Thymus (tissue), 11 donors: Measurements from ENCODE around the gene MLPH. TPM values are rescaled to one million over a fixed set of nuclear protein-coding genes. Genes with fewer than 3 reads are reported as not detected.

Experiments used
- DNase-seq, 9 donors: peaks; one replicate each; pipeline ENCODE4 v3.0.0-alpha.2; 2013; ENCODE audit warnings: low spot score in 9 of 9, low read depth in 6 of 9, missing footprints in 1 of 9
- H3K27ac ChIP-seq, 2 donors: one replicate each; pipeline ENCODE4 v1.5.1; 2013; ENCODE audit warnings: control low read depth in 1 of 2, low read depth in 1 of 2, low read length in 1 of 2, mild to moderate bottlenecking in 1 of 2, moderate library complexity in 1 of 2
- H3K27me3 ChIP-seq, 2 donors: one replicate each; pipeline ENCODE4 v1.5.1; 2013; ENCODE audit warnings: low read length in 1 of 2; ENCODE audit not compliant: control insufficient read depth in 2 of 2, insufficient read depth in 1 of 2
- H3K36me3 ChIP-seq, 2 donors: one replicate each; pipeline ENCODE4 v1.5.1; 2013; ENCODE audit warnings: low read length in 1 of 2, mild to moderate bottlenecking in 1 of 2, moderate library complexity in 1 of 2; ENCODE audit not compliant: control insufficient read depth in 2 of 2, insufficient read depth in 2 of 2
- H3K4me1 ChIP-seq, 2 donors: one replicate each; pipeline ENCODE4 v1.5.1; 2013; ENCODE audit warnings: low read length in 2 of 2; ENCODE audit not compliant: control insufficient read depth in 2 of 2, insufficient read depth in 2 of 2
- H3K4me3 ChIP-seq, 2 donors: one replicate each; pipeline ENCODE4 v1.5.1; 2013; ENCODE audit warnings: low read length in 2 of 2, control low read depth in 1 of 2, mild to moderate bottlenecking in 1 of 2
- H3K9me3 ChIP-seq, 2 donors: one replicate each; pipeline ENCODE4 v1.5.1; 2013; ENCODE audit warnings: low read length in 1 of 2, mild to moderate bottlenecking in 1 of 2; ENCODE audit not compliant: control insufficient read depth in 2 of 2, insufficient read depth in 1 of 2
- WGBS: extraction: QIAGEN DNeasy Blood & Tissue Kit; methylation state at CpG from one replicate; pipeline ENCODE4 v1.1.7; 2013; 5-methylcytosine and 5-hydroxymethylcytosine counted together
- polyA plus RNA-seq: library from polyadenylated mRNA; stranded (reverse); fragments of 200-250 nt; gene quantifications from one replicate; pipeline ENCODE4 v1.2.3, GENCODE V29; 2013
- total RNA-seq: library from RNA; stranded (reverse); fragments of 120-200 nt; gene quantifications from one replicate; pipeline ENCODE4 v1.2.4, GENCODE V29; 2013
- donor health status: healthy.

The MLPH gene
- total and polyA plus RNA-seq, 2 donors, result 0.24 to 2.4 TPM

DNA sequence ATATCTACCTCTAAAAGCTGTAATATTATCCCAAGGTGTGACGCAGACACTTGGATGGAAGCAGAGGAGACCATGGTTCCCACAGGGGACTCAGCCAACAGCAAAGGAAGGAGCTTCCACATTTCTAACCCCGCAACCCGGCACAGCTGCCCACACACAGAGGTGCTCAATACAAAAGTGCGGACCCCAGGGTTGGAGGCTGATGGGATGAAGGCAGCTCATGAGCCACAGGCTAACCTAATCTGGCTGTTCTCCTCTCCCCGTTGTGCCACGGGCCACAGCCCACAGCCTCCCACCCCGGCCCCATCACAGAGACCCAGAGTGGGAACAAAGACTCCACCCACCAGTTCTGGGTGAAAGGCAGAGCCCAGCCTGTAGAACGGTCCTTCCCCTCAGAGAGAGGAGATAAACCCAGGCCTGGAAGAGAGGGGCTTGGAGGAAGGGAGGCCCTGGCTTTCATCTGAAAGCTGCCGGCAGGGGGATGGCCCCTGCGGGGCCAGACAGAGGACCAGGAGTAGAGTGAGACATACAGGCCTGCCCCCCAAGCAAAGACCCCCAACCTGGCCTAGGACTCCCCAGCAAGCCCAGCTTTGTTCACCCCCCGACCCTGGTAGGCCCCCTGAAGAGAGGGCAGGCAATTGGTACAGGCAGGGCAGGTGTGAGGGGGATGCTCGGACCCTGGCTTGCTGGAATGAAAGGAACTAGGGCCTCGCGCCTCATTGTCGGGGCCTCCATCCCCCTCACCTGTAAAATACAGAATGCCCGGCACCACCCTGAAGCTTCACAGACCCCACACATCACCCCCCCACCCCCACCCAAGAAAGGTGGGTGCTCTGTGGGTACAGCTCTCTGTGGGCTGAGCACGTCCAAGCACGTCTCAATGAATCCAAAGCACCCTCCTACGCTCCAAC, 96.6 kb downstream of the MLPH start:
- WGBS, result 94% methylated on average over 19 of the region's 19 CpGs
- no peak overlapping the region for H3K27ac ChIP-seq

DNA sequence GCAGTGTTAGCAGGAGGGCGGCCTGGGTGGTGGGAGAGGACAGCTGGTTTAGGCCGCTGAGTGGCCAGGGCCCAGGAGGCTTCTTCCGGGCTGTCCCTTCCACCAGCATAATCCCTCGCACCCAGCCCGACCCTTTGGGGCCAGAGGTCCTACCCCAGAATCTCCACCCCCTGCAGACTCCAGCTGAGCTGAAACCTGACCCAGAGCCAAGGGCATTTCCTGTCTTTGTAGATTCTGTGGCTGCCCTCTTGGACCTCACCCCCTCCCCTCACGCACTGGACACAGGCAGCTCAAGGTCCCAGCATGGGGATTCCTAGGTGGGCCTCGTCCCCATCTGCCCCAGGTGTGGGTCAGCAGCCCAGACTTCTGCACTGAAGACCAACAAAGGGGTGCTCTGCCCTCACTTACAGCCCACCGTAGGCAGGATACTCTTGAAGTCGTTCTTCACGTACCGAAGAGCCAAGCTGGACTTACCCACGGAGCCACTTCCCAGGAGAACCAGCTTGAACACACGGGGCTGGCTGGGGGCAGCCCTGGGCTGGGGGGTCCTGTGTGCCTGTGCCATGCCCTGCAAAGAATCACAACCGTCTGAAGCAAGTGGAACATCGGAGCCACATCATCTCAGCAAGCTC, 98.7 kb downstream of the MLPH start:
- H3K36me3 ChIP-seq, result no peaks in the 10 kb centered on the region
- 92% methylated on average over 15 of the region's 15 CpGs for WGBS
- no peaks in the 10 kb centered on the region for H3K9me3 ChIP-seq
- peaks cover 0 to 2% of the 10 kb centered on the region in 2 donors for H3K27me3 ChIP-seq
- no peak overlapping the region for H3K4me3 ChIP-seq
- peaks cover 0 to 4% of the 10 kb centered on the region in 2 donors for H3K4me1 ChIP-seq
- no peak overlapping the region for H3K27ac ChIP-seq
- DNase-seq, result no peak

More for the DNA sequence above, 96.6 kb downstream of the MLPH start:
- H3K9me3 ChIP-seq, result no peaks in the 10 kb centered on the region
- no peaks in the 10 kb centered on the region for H3K27me3 ChIP-seq
- peaks cover 0 to 4% of the 10 kb centered on the region in 2 donors for H3K4me1 ChIP-seq
- no peaks in the 10 kb centered on the region for H3K36me3 ChIP-seq
- no peak for DNase-seq
- H3K4me3 ChIP-seq, result no peak overlapping the region

GRCh38 chr2:237588044-237588696, 101.1 kb downstream of the MLPH start:
- no peak overlapping the region for H3K4me3 ChIP-seq
- H3K27ac ChIP-seq, result no peak overlapping the region
- WGBS, result 92% methylated on average over 9 of the region's 9 CpGs

GRCh38 chr2:237590272-237591140, 103.5 kb downstream of the MLPH start, which contains the start of gene RAB17:
Gene RAB17, minus strand, starts transcription at chr2:237590734. Its CDS starts 4,580 bp downstream, at chr2:237586154.
- Histone ChIP-seq H3K4me1 (peaks cover 0 to 8% of the 10 kb centered on the region in 2 donors), H3K9me3 (no peaks in the 10 kb centered on the region), H3K27me3 (peaks cover 0 to 2% of the 10 kb centered on the region in 2 donors), H3K36me3 (no peaks in the 10 kb centered on the region), H3K27ac (no peak within 1 kb of the TSS), H3K4me3 (no peak within 1 kb of the TSS)
- no peak for DNase-seq
- 91% methylated on average over 16 of the region's 16 CpGs for WGBS

More at GRCh38 chr2:237588044-237588696, 101.1 kb downstream of the MLPH start:
- no peak for DNase-seq
- Histone ChIP-seq H3K36me3 (no peaks in the 10 kb centered on the region), H3K9me3 (no peaks in the 10 kb centered on the region), H3K27me3 (peaks cover 0 to 2% of the 10 kb centered on the region in 2 donors), H3K4me1 (peaks cover 0 to 8% of the 10 kb centered on the region in 2 donors)

DNA sequence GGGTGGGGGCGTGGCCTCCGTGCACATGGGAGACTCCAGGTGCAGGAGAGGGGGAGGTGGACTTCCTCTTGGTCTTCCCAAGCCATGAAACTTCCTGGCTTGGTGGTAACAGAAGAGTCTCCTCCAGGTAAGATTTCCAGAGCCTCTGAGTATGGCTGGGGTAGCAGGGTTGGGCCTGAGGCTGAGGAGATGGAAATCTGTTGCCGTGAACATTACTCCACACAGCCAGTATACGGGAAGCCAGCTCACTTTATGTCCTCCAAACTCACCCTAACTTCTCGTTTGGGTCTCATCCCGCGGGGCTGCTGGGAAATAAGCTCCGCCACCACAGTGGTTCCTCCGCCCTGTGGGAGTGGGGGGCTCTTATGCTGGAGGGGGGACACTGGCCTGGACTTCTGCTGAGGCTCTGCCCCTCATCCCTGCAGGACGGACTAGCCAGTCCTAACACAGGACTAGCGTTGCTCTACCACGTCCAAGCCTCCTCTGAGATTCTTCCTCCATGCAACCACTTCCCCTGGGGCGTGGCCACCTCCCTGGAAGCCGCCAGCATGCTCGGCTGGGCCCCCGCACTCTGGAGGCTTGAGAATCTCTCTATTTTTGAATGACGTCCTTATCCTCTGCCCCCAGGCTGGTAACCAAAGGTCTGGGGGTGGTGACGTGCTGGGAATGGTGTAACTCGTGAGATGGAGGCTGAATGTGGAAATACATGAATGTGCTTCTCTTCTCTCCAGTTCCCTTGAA, 104.3 kb downstream of the MLPH start:
- no peak overlapping the region for H3K27ac ChIP-seq
- H3K27me3 ChIP-seq, result peaks cover 0 to 2% of the 10 kb centered on the region in 2 donors
- no peaks in the 10 kb centered on the region for H3K36me3 ChIP-seq
- 44% methylated on average over 19 of the region's 19 CpGs for WGBS
- H3K9me3 ChIP-seq, result no peaks in the 10 kb centered on the region
- H3K4me3 ChIP-seq, result no peak overlapping the region
- DNase-seq, result no peak
- peaks cover 0 to 8% of the 10 kb centered on the region in 2 donors for H3K4me1 ChIP-seq

DNA sequence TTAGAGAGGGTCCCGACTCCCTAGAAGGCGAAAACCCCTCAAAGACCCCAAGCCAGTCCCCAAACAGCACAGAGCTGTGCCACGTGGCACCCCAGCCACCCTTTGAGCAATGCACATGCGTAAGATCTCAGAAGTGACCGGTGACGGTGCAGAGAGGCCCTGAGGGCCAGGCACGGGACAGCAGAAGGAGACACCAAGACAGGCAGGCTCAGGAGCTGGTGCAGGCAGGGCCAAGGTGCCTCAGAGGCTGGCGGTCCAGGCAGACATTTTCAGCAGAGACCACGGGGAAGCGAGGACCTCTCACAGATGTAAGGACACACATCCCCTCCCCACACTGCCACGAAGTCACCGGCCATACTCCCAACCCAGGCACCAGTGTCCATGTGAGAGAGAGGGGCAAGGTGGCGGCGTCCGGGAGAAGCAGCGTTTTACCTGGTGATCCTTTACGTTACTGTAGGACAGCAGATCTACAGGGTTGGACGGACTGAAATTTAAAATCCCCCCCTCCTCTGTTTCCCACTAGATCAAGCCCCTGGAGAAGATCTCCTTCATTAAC, 105.5 kb downstream of the MLPH start:
- Histone ChIP-seq H3K9me3 (no peaks in the 10 kb centered on the region), H3K27ac (no peak overlapping the region), H3K27me3 (peaks cover 0 to 2% of the 10 kb centered on the region in 2 donors), H3K4me1 (peaks cover 0 to 8% of the 10 kb centered on the region in 2 donors), H3K36me3 (no peaks in the 10 kb centered on the region), H3K4me3 (no peak overlapping the region)
- 97% methylated on average over 18 of the region's 18 CpGs for WGBS
- DNase-seq, result no peak

GRCh38 chr2:237593036-237593435, 106.0 kb downstream of the MLPH start:
- Histone ChIP-seq H3K4me3 (no peak overlapping the region), H3K27ac (no peak overlapping the region), H3K9me3 (no peaks in the 10 kb centered on the region), H3K4me1 (peaks cover 0 to 8% of the 10 kb centered on the region in 2 donors), H3K36me3 (no peaks in the 10 kb centered on the region), H3K27me3 (peaks cover 0 to 2% of the 10 kb centered on the region in 2 donors)
- no peak for DNase-seq
- 97% methylated on average over 10 of the region's 10 CpGs for WGBS
